Measurements from ENCODE around the gene ATP1B4. TPM values are rescaled to one million over a fixed set of nuclear protein-coding genes. Genes with fewer than 3 reads are reported as not detected.

Gene ATP1B4
- total RNA-seq, 4 donors from 2014 or later, result not detected

DNA sequence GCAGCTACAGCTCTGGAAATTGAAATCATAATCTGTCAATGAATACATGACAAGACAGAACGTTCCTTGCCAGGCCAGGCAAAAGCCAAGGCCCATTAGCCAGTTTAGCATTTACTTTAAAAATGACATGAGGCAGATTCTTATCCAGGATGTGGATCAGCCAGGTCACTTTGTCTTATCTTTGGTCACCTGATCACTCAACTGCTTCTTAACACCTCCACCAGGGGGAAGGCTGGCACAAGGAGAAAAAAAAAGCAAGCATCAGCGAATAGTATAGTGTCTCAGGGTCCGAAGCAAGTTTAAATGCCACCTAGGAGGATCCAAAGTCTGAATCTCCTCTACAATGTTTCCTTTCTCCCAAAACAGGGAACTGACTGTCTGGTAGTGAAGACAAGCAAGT, 18.8 kb downstream of the ATP1B4 start:
- 16 to 18% methylated on average over 2 to 3 of the region's 3 CpGs for WGBS, 2 donors
- Histone ChIP-seq H3K36me3 (no peaks in the 10 kb centered on the region), H3K27me3 (no peaks in the 10 kb centered on the region), H3K4me1 (no peaks in the 10 kb centered on the region), H3K27ac (no peak overlapping the region), H3K4me3 (no peak overlapping the region), H3K9me3 (no peaks in the 10 kb centered on the region)
- no peak for TF ChIP-seq POLR2A (IDR thresholded peaks at IDR 0.05)
- TF ChIP-seq, protein P1, sequence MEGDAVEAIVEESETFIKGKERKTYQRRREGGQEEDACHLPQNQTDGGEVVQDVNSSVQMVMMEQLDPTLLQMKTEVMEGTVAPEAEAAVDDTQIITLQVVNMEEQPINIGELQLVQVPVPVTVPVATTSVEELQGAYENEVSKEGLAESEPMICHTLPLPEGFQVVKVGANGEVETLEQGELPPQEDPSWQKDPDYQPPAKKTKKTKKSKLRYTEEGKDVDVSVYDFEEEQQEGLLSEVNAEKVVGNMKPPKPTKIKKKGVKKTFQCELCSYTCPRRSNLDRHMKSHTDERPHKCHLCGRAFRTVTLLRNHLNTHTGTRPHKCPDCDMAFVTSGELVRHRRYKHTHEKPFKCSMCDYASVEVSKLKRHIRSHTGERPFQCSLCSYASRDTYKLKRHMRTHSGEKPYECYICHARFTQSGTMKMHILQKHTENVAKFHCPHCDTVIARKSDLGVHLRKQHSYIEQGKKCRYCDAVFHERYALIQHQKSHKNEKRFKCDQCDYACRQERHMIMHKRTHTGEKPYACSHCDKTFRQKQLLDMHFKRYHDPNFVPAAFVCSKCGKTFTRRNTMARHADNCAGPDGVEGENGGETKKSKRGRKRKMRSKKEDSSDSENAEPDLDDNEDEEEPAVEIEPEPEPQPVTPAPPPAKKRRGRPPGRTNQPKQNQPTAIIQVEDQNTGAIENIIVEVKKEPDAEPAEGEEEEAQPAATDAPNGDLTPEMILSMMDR (IDR thresholded peaks at IDR 0.05), result peak in 5 of 6 experiments; percentile 12 to 36 (median 27)
- intact Hi-C loops (cut with DNase I), result no loop called here
- DNase-seq, result no peak

DNA sequence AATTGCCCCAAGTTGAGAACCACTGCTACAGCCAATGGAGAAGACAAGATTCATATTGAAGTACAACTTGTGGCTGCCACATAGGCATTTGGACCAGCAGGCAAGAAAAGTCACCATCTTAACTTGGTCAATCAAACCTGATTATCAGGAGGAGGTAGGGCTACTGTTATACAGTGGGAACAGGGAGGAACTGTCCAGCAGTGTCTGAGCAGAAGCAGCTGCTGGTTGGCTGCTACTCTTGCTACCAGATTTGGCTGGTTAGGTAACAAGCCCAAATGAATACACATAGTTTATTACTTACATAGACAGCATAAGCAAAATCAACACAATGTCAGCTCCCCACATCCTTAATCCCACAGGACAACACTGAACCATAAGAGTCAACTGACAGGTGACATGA, 39.4 kb downstream of the ATP1B4 start:
- Histone ChIP-seq H3K27ac (no peak overlapping the region), H3K4me1 (no peaks in the 10 kb centered on the region), H3K27me3 (no peaks in the 10 kb centered on the region), H3K4me3 (no peak overlapping the region), H3K9me3 (no peaks in the 10 kb centered on the region), H3K36me3 (no peaks in the 10 kb centered on the region)
- no peak for DNase-seq
- intact Hi-C loops (cut with DNase I), result no loop called here
- TF ChIP-seq, protein P1 (IDR thresholded peaks at IDR 0.05), result no peak
- TF ChIP-seq POLR2A (IDR thresholded peaks at IDR 0.05), result no peak

DNA sequence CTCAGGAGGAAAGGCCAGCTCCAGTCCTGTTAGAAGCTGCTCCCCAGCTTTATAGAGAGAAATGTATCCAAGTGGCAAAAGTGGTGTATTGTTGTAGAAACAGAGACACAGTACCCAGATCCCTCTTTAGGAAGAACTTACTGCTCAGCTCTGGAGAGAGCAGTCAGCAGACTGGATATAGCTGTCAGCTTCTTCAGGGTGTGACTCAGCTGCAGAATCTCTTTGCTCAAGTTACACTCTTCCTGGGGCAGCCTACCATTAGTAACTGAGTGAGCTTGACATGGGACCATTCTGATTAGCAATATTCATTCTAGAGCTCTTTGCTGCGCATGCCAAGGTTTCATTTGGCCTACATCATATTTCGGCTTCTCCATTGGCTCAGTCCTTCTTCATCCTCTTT, 40.5 kb downstream of the ATP1B4 start:
- Histone ChIP-seq H3K27me3 (no peaks in the 10 kb centered on the region), H3K9me3 (no peaks in the 10 kb centered on the region), H3K4me3 (no peak overlapping the region), H3K27ac (no peak overlapping the region), H3K36me3 (no peaks in the 10 kb centered on the region), H3K4me1 (no peaks in the 10 kb centered on the region)
- intact Hi-C loops (cut with DNase I), result no loop called here
- WGBS, 2 donors, result 70% methylated on average over 2 of the region's 2 CpGs; no CpG with 5 or more reads in 1 of the 2 donors
- TF ChIP-seq, protein P1 (IDR thresholded peaks at IDR 0.05), result no peak
- TF ChIP-seq POLR2A (IDR thresholded peaks at IDR 0.05), result no peak
- no peak for DNase-seq

DNA sequence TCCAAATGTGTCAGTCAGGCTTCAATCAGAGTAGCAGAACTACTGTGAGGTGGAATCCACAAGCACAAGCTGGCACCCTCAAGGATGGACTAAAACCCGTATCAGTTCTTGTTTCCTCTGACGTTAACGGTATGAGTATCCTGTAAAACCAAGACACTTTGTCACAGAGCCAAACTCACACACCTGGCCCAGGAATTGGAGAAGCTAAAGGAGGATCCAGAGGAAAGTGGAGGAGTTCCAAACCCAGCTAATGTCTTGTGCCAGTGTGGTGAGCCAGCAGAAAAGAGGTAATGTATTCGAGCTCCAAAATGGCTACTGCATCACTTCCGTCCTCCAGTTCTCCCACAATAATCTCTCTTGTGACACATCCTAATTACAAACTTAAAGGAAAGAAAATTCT, 44.7 kb downstream of the ATP1B4 start:
- no peak overlapping the region for H3K27ac ChIP-seq
- TF ChIP-seq, protein P1 (IDR thresholded peaks at IDR 0.05), result no peak
- TF ChIP-seq POLR2A (IDR thresholded peaks at IDR 0.05), result no peak
- H3K36me3 ChIP-seq, result no peaks in the 10 kb centered on the region
- no peaks in the 10 kb centered on the region for H3K9me3 ChIP-seq
- no peaks in the 10 kb centered on the region for H3K4me1 ChIP-seq
- WGBS, 2 donors, result 69 to 83% methylated on average over 2 to 5 of the region's 5 CpGs
- H3K4me3 ChIP-seq, result no peak overlapping the region
- no peak for DNase-seq
- intact Hi-C loops (cut with DNase I), result no loop called here
- H3K27me3 ChIP-seq, result no peaks in the 10 kb centered on the region

DNA sequence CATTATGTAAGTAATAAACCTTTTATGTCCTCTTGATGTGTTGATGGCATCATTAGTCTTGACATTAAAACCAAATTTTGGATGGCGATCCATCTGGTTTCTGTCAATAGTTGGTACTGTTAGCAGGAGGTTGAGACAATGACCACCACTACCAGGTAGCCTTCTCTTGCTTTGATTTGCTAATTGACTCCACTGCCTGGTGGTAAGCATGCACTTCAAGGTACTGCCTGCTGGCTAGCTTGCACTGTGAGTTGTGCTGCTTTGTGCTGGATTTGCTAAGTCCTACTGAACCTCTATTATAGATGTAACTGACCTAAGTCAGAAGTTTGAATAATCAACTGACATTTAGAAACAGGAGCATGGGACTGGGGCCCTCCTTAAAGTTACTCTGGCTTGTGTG, 46.3 kb downstream of the ATP1B4 start:
- WGBS, 2 donors, result 89 to 100% methylated on average over 1 of the region's 1 CpG
- no peaks in the 10 kb centered on the region for H3K4me1 ChIP-seq
- no peak overlapping the region for H3K4me3 ChIP-seq
- no peaks in the 10 kb centered on the region for H3K36me3 ChIP-seq
- DNase-seq, result no peak
- H3K27me3 ChIP-seq, result no peaks in the 10 kb centered on the region
- intact Hi-C loops (cut with DNase I), result no loop called here
- TF ChIP-seq POLR2A (IDR thresholded peaks at IDR 0.05), result no peak
- TF ChIP-seq, protein P1 (IDR thresholded peaks at IDR 0.05), result no peak
- no peaks in the 10 kb centered on the region for H3K9me3 ChIP-seq
- H3K27ac ChIP-seq, result no peak overlapping the region
